Activated naive CD8-positive, alpha-beta T cell treated with anti-CD3 and anti-CD28 coated beads, Interleukin-2, amount 10 ng/mL, durations not matched to agents 7 days and 5 days (primary cell): ENCODE measurements around the gene SLC37A1. TPM values are rescaled to one million over a fixed set of nuclear protein-coding genes. Genes with fewer than 3 reads are reported as not detected.
A peak's percentile ranks its signal among the peaks of the same experiment; 100 is the strongest.

Experiments
- ATAC-seq: fragments of 150-1000 bp; cut with Tn5 transposase; one replicate; pipeline ENCODE4 v1.10.0; 2021; ENCODE audit warnings: low read depth, moderate library complexity
- POLR2A ChIA-PET: fragments of 350-600 bp; sonication (Branson Sonifier 250); formaldehyde crosslinking; loops from one replicate; lab custom pipeline; 2021; ENCODE audit warnings: antibody characterized with exemption; lab: Charles Lee
- DNase-seq: peaks from one replicate; pipeline ENCODE4 v3.0.0; 2021
- H3K27ac Mint-ChIP-seq: one replicate; pipeline ENCODE4 v1.8.0; 2022; ENCODE audit warnings: mild to moderate bottlenecking, mixed read lengths
- H3K27me3 Mint-ChIP-seq: one replicate; pipeline ENCODE4 v1.8.0; 2022; ENCODE audit warnings: mild to moderate bottlenecking, moderate library complexity, mixed read lengths
- H3K36me3 Mint-ChIP-seq: one replicate; pipeline ENCODE4 v1.8.0; 2021; ENCODE audit warnings: mild to moderate bottlenecking, mixed read lengths
- H3K4me1 Mint-ChIP-seq: one replicate; pipeline ENCODE4 v1.8.0; 2021; ENCODE audit warnings: mixed read lengths
- H3K4me3 Mint-ChIP-seq: one replicate; pipeline ENCODE4 v1.8.0; 2022; ENCODE audit warnings: mild to moderate bottlenecking, moderate library complexity, mixed read lengths
- H3K9me3 Mint-ChIP-seq: one replicate; pipeline ENCODE4 v1.8.0; 2021; ENCODE audit warnings: mixed read lengths
- total RNA-seq, 2 experiments: library from RNA; stranded (reverse); gene quantifications; one replicate each; pipeline ENCODE4 v1.2.3, GENCODE V29; 2021

Gene SLC37A1
- total RNA-seq, 2 experiments from 2014 or later, result 24.7 to 25.4 TPM

DNA sequence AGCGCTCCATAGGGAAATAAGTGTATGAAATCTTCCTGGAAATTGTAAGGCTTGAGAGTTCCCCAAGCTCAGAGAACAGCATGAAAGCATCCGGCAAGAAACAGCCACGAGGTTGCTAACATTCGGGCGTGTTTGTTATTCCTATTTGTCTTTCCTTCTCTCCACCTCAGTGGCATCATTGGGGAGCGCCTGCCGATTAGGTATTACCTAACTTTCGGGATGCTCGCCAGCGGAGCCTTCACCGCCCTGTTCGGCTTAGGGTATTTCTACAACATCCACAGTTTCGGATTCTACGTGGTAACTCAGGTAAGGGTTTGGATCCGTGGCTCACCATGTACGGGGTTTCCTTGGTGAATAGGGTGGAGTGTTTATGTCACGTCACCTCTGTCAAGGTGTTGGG is 25.7 kb downstream of the SLC37A1 start:
- POLR2A ChIA-PET, result no interaction called here
- no peak overlapping the region for H3K4me3 Mint-ChIP-seq
- peaks cover 5% of the 10 kb centered on the region for H3K4me1 Mint-ChIP-seq
- H3K36me3 Mint-ChIP-seq, result peaks cover 4% of the 10 kb centered on the region
- H3K27ac Mint-ChIP-seq, result no peak overlapping the region
- ATAC-seq, result no peak
- H3K27me3 Mint-ChIP-seq, result no peaks in the 10 kb centered on the region
- DNase-seq, result no peak
- no peaks in the 10 kb centered on the region for H3K9me3 Mint-ChIP-seq

- DNase-seq (no peak), ATAC-seq (no peak)
- no peak overlapping the region for H3K4me3 Mint-ChIP-seq
- H3K27ac Mint-ChIP-seq, result no peak overlapping the region
- H3K4me1 Mint-ChIP-seq, result peaks cover 4% of the 10 kb centered on the region
- POLR2A ChIA-PET, result no interaction called here
- no peaks in the 10 kb centered on the region for H3K9me3 Mint-ChIP-seq
- peaks cover 7% of the 10 kb centered on the region for H3K36me3 Mint-ChIP-seq
- H3K27me3 Mint-ChIP-seq, result no peaks in the 10 kb centered on the region
Measured at GRCh38 chr21:42539931-42540343, 26.3 kb downstream of the SLC37A1 start.

DNA sequence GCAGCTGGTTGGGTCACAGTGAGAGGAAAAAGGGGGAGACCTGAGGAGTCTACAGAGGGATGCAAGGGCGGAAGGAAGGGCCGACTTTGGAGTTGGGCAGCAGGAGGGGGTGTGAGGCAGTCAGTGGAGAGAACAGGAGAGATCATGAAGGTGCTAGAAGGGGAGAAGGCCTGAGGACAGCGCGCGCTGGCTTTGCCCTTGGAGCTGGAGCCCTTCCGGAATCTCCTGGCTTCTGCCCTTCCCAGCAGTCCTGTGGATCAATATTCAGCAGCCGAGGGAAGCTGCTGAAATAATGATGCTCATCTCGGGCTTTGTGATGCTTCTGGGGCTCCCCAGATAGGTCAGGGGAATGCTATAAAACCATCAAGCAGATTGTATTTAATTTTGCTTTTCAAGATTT is 26.7 kb downstream of the SLC37A1 start:
- peaks cover 8% of the 10 kb centered on the region for H3K4me1 Mint-ChIP-seq
- peaks cover 11% of the 10 kb centered on the region for H3K36me3 Mint-ChIP-seq
- H3K4me3 Mint-ChIP-seq, result no peak overlapping the region
- no peaks in the 10 kb centered on the region for H3K9me3 Mint-ChIP-seq
- POLR2A ChIA-PET, result no interaction called here
- ATAC-seq (no peak), DNase-seq (no peak)
- no peaks in the 10 kb centered on the region for H3K27me3 Mint-ChIP-seq
- no peak overlapping the region for H3K27ac Mint-ChIP-seq

GRCh38 chr21:42541174-42541573 is 27.5 kb downstream of the SLC37A1 start:
- DNase-seq (no peak), ATAC-seq (no peak)
- H3K27me3 Mint-ChIP-seq, result no peaks in the 10 kb centered on the region
- H3K9me3 Mint-ChIP-seq, result no peaks in the 10 kb centered on the region
- H3K4me1 Mint-ChIP-seq, result peaks cover 9% of the 10 kb centered on the region
- H3K27ac Mint-ChIP-seq, result no peak overlapping the region
- H3K4me3 Mint-ChIP-seq, result no peak overlapping the region
- peaks cover 12% of the 10 kb centered on the region for H3K36me3 Mint-ChIP-seq
- POLR2A ChIA-PET, result no interaction called here

DNA sequence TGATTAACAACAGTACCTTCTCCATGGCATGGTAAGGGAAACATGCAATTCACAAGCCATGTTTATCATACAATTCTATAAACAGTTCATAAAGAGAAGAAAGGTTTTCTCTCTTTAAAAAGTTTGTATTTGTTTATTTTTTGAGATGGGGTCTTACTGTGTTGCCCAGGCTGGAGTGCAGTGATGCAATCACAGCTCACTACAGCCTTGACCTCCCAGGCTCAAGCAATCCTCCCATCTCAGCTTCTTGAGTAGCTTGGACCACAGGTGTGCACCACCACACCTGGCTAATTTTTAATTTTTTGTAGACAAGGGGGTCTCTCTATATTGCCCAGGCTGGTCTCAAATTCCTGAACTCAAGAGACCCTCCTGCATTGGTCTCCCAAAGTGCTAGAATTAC is 28.0 kb downstream of the SLC37A1 start:
- Mint-ChIP-seq H3K27ac (no peak overlapping the region), H3K4me3 (no peak overlapping the region), H3K9me3 (no peaks in the 10 kb centered on the region), H3K27me3 (no peaks in the 10 kb centered on the region), H3K4me1 (peaks cover 11% of the 10 kb centered on the region), H3K36me3 (peaks cover 12% of the 10 kb centered on the region)
- DNase-seq (no peak), ATAC-seq (no peak)
- POLR2A ChIA-PET, result no interaction called here

- DNase-seq, result no peak
- Mint-ChIP-seq H3K4me1 (peaks cover 11% of the 10 kb centered on the region), H3K27me3 (no peaks in the 10 kb centered on the region), H3K27ac (no peak overlapping the region), H3K36me3 (peaks cover 12% of the 10 kb centered on the region), H3K9me3 (no peaks in the 10 kb centered on the region), H3K4me3 (no peak overlapping the region)
- no peak for ATAC-seq
- POLR2A ChIA-PET, result no interaction called here
Measured at GRCh38 chr21:42542196-42542595, 28.5 kb downstream of the SLC37A1 start.

GRCh38 chr21:42542596-42542995 is 28.9 kb downstream of the SLC37A1 start:
- Mint-ChIP-seq H3K9me3 (no peaks in the 10 kb centered on the region), H3K4me3 (no peak overlapping the region), H3K36me3 (peaks cover 12% of the 10 kb centered on the region), H3K27ac (no peak overlapping the region), H3K4me1 (peaks cover 11% of the 10 kb centered on the region), H3K27me3 (no peaks in the 10 kb centered on the region)
- POLR2A ChIA-PET, result no interaction called here
- ATAC-seq, result no peak
- no peak for DNase-seq

DNA sequence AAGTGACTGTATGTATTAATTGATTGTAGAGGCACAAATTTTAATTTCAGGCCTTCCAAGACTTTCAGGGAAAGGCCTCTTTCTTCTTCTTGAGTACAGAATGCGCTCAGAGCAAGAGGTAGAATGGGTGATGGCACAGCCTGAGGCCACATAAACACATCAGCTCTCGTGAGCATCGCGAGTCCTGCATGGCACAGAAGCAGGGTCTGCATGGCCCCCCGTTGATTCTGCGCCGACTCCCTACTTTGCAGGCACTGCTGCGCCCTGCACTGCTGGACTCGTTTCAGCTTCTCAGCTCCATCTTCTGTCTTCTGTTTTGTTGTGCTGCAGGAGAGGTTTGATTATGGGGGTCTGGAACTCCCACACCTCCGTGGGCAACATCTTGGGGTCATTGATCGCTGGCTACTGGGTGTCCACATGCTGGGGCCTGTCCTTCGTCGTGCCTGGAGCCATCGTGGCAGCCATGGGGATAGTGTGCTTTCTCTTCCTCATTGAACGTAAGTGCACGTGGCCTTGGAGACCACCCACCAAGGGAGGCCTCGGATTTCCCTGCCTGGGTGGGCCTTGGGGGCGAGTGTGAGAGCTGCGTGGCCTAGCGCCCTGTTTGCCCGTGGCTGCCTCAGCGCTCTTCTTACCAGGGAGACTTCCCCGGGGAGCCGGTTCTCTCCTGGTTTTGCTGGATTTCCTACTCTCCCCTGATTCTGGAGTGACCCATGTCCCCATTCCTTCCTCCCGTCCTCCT is 29.6 kb downstream of the SLC37A1 start:
- Mint-ChIP-seq H3K27ac (no peak overlapping the region), H3K4me1 (peaks cover 10% of the 10 kb centered on the region), H3K27me3 (no peaks in the 10 kb centered on the region), H3K36me3 (peaks cover 12% of the 10 kb centered on the region), H3K9me3 (no peaks in the 10 kb centered on the region), H3K4me3 (no peak overlapping the region)
- ATAC-seq (no peak), DNase-seq (no peak)
- POLR2A ChIA-PET, result no interaction called here

DNA sequence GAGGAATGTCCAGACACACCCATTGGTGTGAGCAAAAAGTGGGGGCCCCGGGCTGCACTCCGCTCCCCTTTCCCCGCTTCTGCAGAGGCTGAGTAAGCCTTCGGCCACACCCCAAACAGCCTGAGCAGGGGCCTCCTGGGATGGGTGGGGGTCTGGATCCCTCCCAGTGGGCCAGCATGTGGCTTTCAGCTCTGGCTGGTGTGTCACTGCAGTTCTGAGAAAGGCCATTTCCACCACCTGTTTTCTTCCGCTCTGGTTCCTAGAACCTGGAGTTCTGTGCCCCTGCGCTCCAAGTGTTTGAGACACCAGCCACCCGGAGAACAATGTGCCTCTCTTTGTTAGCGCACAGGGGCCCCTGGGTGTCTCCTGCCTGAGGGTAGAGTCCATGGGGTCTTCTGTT is 30.9 kb downstream of the SLC37A1 start:
- no peak for ATAC-seq
- peak overlapping the region; percentile 24 for H3K27ac Mint-ChIP-seq
- H3K27me3 Mint-ChIP-seq, result no peaks in the 10 kb centered on the region
- no peak overlapping the region for H3K4me3 Mint-ChIP-seq
- H3K4me1 Mint-ChIP-seq, result peaks cover 9% of the 10 kb centered on the region
- POLR2A ChIA-PET, result interaction anchor here (0.9 kb wide), 1 partner anchor 17 kb away, joined by 3 read pairs; no protein-coding TSS in a partner anchor
- H3K36me3 Mint-ChIP-seq, result peaks cover 17% of the 10 kb centered on the region
- DNase-seq, result no peak
- H3K9me3 Mint-ChIP-seq, result no peaks in the 10 kb centered on the region

DNA sequence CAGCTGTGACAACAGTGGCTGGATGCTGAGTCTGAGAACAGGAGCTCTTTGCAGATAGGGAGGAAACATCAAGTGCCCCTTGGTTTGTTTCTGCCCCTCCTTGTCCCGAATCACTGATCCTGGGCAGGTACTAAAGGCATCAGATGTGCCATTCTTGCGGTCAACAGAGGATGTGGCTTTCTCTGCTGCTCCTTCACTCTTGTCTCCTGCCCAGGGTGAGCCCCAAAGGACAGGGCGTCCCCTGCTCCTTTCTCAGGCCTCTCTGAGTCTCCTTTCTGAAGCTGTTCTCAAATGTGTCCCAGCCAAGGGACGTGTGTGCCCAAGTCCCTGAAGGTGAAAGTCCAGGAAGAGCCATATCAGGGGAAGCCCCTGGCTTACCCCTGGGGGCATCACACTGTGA is 31.7 kb downstream of the SLC37A1 start:
- POLR2A ChIA-PET, result interaction anchor here (0.9 kb wide), 1 partner anchor 18 kb away, joined by 3 read pairs; no protein-coding TSS in a partner anchor
- Mint-ChIP-seq H3K27ac (peak overlapping the region; percentile 45), H3K9me3 (no peaks in the 10 kb centered on the region), H3K4me1 (peaks cover 9% of the 10 kb centered on the region), H3K27me3 (no peaks in the 10 kb centered on the region), H3K4me3 (no peak overlapping the region), H3K36me3 (peaks cover 20% of the 10 kb centered on the region)
- no peak for DNase-seq
- peak; percentile 42 for ATAC-seq

DNA sequence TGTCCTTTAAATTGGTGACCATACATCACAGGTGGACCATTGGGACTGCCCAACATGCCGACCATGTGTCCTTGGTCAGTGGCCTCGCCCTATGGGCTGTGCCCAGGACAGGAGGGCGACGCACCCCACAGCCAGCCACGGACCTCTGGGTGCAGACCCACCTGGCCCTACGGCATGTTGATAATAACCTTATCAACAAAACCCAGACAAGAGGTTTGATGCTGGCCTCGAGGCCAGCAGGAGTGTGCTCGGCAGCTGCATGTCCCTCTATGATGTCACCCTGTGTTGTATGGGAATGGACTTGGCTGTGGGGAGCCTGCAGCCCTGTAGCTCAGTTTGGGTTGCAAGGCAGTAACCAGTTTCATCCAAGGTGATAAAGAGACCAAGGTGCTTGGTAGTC is 32.1 kb downstream of the SLC37A1 start:
- H3K36me3 Mint-ChIP-seq, result peaks cover 21% of the 10 kb centered on the region

DNA sequence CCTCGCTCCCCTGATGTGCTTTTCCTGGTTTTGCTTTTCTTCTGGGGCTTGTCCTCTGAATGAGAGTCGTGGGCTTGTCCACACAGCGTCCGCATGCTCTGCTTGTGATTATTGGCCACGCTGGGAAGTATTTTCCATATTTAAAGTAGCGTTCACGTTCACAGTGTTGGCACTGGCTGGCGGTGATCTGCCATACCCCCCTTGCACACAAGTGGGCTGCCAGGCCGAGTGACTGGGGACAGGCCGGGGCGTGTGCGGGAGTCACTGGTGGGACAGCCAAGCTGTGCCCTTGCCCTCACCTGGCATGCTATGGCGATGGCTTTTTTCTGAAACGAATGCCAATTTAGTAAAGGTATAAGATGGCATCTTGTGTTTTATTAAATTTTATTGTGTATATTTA is 32.8 kb downstream of the SLC37A1 start:
- no peaks in the 10 kb centered on the region for H3K9me3 Mint-ChIP-seq
- H3K4me1 Mint-ChIP-seq, result peaks cover 9% of the 10 kb centered on the region
- no peaks in the 10 kb centered on the region for H3K27me3 Mint-ChIP-seq
- no peak overlapping the region for H3K4me3 Mint-ChIP-seq
- H3K36me3 Mint-ChIP-seq, result peaks cover 26% of the 10 kb centered on the region
- ATAC-seq, result no peak
- no peak overlapping the region for H3K27ac Mint-ChIP-seq
- POLR2A ChIA-PET, result no interaction called here
- no peak for DNase-seq

More for the DNA sequence above, 32.1 kb downstream of the SLC37A1 start:
- H3K9me3 Mint-ChIP-seq, result no peaks in the 10 kb centered on the region
- no peaks in the 10 kb centered on the region for H3K27me3 Mint-ChIP-seq
- POLR2A ChIA-PET, result no interaction called here
- no peak for DNase-seq
- no peak overlapping the region for H3K27ac Mint-ChIP-seq
- H3K4me3 Mint-ChIP-seq, result no peak overlapping the region
- ATAC-seq, result no peak
- H3K4me1 Mint-ChIP-seq, result peaks cover 9% of the 10 kb centered on the region

- POLR2A ChIA-PET, result no interaction called here
- H3K36me3 Mint-ChIP-seq, result peaks cover 26% of the 10 kb centered on the region
- DNase-seq (no peak), ATAC-seq (no peak)
- peaks cover 9% of the 10 kb centered on the region for H3K4me1 Mint-ChIP-seq
- H3K27me3 Mint-ChIP-seq, result no peaks in the 10 kb centered on the region
- H3K4me3 Mint-ChIP-seq, result no peak overlapping the region
- H3K27ac Mint-ChIP-seq, result no peak overlapping the region
- H3K9me3 Mint-ChIP-seq, result no peaks in the 10 kb centered on the region
Measured at GRCh38 chr21:42547001-42547905, 33.6 kb downstream of the SLC37A1 start.
